GM13977 (cell line): ENCODE data around the gene PUM2.

Source experiments
- DNase-seq: peaks from one replicate; pipeline ENCODE4 v3.0.0; 2012; ENCODE audit warnings: low spot score
- CTCF ChIP-seq: IDR thresholded peaks from 2 replicates; pipeline ENCODE4 v1.5.1; 2012; ENCODE audit warnings: mild to moderate bottlenecking, control low read depth; ENCODE audit not compliant: insufficient read depth; ENCODE audit errors: extremely low read depth, missing control alignments
- in situ Hi-C: fragments of 300-500 bp; cut with MboI; formaldehyde crosslinking; loops from one replicate; pipeline ENCODE4 v1.12.0; 2022; ENCODE audit warnings: low sequenced_read_pairs, low pct_unique_long_range_greater_than_20kb, mixed read lengths, inconsistent platforms; ENCODE audit not compliant: unreplicated experiment

The PUM2 gene

DNA sequence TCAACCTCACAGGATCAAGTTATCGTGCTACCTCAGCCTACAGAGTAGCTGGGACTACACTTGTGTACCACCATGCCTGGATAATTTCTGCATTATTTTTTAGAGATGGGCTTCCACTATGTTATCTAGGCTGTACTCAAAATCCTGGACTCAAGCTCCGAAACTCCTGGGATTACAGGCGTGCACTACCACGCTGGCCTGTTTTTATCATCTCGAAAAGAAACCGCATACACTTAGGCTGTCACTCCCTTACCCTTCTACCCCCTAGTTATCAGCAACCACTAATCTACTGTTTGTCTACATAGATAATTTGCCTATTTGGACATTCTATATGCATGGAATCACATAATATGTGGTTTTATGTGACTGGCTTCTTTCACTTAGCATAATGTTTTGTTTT, 8.5 kb upstream of the PUM2 start:
- DNase-seq, result no peak
- TF ChIP-seq CTCF, result no peak
- in situ Hi-C loops, result no loop called here

DNA sequence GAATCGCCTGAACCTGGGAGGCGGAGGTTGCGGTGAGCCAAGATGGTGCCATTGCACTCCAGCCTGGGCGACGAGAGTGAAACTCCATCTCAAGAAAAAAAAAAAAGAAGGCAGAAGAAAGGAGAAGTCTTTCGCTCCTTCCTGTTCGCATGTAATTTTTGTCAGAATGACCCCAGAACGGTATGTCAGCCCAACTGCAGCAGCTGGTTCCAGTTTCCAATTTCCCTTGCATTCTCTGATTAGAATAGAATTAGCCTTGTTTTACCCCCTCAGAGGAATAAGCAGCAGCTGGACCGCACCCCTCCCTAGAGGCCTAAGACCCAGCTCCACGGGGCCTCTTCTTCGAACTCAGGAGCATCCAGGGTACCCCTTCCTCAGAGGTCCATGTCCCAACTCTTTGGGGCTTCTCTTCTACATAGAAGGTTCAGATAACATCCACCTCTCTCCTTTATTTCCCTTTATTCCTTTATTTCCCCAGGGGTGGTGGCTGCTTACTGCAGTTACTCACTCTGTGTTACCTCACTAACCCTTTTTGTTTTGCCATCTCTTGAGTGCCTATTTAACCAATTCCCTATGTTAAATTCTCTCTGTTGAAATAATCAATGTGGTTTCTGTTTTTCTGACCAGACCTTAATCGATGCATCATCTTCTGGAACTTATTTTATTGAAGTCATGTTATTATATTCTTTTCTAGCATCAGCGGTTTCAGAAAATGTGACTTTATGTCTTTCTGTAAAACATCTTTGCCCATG, 7.2 kb upstream of the PUM2 start:
- in situ Hi-C loops, result no loop called here
- no peak for TF ChIP-seq CTCF
- no peak for DNase-seq

- DNase-seq, result no peak
Observed at GRCh38 chr2:20356042-20356441, 5.4 kb upstream of the PUM2 start.

DNA sequence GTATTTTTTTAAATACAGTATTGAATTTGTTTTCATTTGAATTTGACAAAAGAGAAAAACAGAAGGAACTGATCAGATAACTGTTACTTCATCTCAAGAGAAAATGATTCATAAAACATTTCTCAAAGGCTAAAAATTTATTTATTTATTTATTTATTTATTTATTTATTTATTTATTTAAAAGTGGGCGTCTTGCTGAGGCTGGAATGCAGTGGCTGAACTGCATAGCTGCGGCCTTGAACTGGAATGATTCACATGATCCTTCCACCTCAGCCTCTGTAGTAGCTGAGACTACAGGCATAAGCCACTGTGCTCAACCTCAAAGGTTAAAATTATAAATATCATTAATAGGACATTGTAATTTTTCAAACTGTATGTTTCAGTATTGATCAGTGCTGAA, 4.5 kb upstream of the PUM2 start:
- TF ChIP-seq CTCF, result no peak
- DNase-seq, result no peak
- in situ Hi-C loops, result no loop called here

More at GRCh38 chr2:20356042-20356441, 5.4 kb upstream of the PUM2 start:
- in situ Hi-C loops, result no loop called here
- TF ChIP-seq CTCF, result no peak

DNA sequence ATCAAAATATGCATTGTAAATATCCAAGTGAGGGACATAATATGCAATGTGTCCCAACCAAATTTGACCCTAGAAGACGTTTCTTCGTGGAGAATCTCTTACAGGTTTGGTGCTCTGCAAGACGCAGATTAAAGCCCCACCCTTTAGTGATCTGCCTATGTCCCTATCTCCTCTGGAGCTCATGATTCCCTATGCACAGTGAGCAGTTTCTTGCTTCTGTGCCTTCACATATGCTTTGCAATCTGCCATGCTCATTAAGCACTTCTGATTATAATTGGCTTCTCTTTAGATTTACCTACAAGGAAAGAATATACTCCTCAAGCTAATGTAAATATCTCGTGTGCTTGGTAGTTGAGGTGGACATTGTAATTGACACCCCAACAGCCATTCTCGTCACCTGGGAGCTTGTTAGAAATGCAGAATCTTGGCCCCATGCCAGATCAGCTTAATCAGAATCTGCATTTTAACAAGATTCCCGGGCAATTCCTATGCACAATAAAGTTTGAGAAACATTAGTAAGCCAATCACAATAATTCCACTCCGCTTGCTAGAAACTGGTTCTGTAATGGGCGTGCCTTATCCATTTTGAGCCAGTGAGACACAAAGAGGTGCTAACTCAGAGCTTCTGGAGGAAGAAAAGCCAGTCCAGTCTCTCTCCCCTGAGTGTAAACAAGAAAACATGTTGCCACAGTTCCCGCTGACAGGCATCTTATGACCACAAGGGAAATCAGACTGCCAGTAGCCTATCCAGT, 2.8 kb upstream of the PUM2 start:
- no peak for DNase-seq
- in situ Hi-C loops, result no loop called here
- TF ChIP-seq CTCF, result no peak

GRCh38 chr2:20352581-20353216, 2.1 kb upstream of the PUM2 start:
- TF ChIP-seq CTCF, result no peak
- DNase-seq, result no peak
- in situ Hi-C loops, result no loop called here
